Measurements from ENCODE around the gene THBS1. TPM values are rescaled to one million over a fixed set of nuclear protein-coding genes. Genes with fewer than 3 reads are reported as not detected.

THBS1 gene
- total RNA-seq, 1 donor from 2014 or later, result 337 TPM

- H3K36me3 Mint-ChIP-seq, result peaks cover 71% of the 10 kb centered on the region
Measured at GRCh38 chr15:39589193-39589814, 8.4 kb downstream of the THBS1 start.

GRCh38 chr15:39589815-39590644 lies 9.2 kb downstream of the THBS1 start:
- DNase-seq (ENCODE audit: low spot score in 2 of 2, unreplicated experiment in 2 of 2), result no peak
- TF ChIP-seq CTCF (IDR thresholded peaks at IDR 0.05; ENCODE audit: unreplicated experiment), result no peak
- Mint-ChIP-seq H3K4me3 (no peak overlapping the region), H3K9me3 (no peaks in the 10 kb centered on the region), H3K4me1 (no peaks in the 10 kb centered on the region), H3K27ac (no peak overlapping the region), H3K27me3 (ENCODE audit: low read depth) (no peaks in the 10 kb centered on the region), H3K36me3 (peaks cover 67% of the 10 kb centered on the region)

More at GRCh38 chr15:39589193-39589814, 8.4 kb downstream of the THBS1 start:
- Mint-ChIP-seq H3K27me3 (ENCODE audit: low read depth) (no peaks in the 10 kb centered on the region), H3K4me3 (no peak overlapping the region), H3K9me3 (no peaks in the 10 kb centered on the region), H3K4me1 (no peaks in the 10 kb centered on the region), H3K27ac (no peak overlapping the region)
- DNase-seq (ENCODE audit: low spot score in 2 of 2, unreplicated experiment in 2 of 2), result no peak
- no peak for TF ChIP-seq CTCF (IDR thresholded peaks at IDR 0.05; ENCODE audit: unreplicated experiment)

GRCh38 chr15:39591141-39591895 lies 10.4 kb downstream of the THBS1 start:
- Mint-ChIP-seq H3K9me3 (no peaks in the 10 kb centered on the region), H3K27me3 (ENCODE audit: low read depth) (no peaks in the 10 kb centered on the region), H3K27ac (no peak overlapping the region), H3K4me3 (no peak overlapping the region), H3K4me1 (peaks cover 2% of the 10 kb centered on the region), H3K36me3 (peaks cover 60% of the 10 kb centered on the region)
- TF ChIP-seq CTCF (IDR thresholded peaks at IDR 0.05; ENCODE audit: unreplicated experiment), result no peak
- DNase-seq (ENCODE audit: low spot score in 2 of 2, unreplicated experiment in 2 of 2), result no peak

- no peaks in the 10 kb centered on the region for H3K27me3 Mint-ChIP-seq (ENCODE audit: low read depth)
- H3K36me3 Mint-ChIP-seq, result peaks cover 58% of the 10 kb centered on the region
- TF ChIP-seq CTCF (IDR thresholded peaks at IDR 0.05; ENCODE audit: unreplicated experiment), result no peak
- H3K9me3 Mint-ChIP-seq, result no peaks in the 10 kb centered on the region
- no peak for DNase-seq (ENCODE audit: low spot score in 2 of 2, unreplicated experiment in 2 of 2)
- no peak overlapping the region for H3K4me3 Mint-ChIP-seq
- H3K4me1 Mint-ChIP-seq, result peaks cover 6% of the 10 kb centered on the region
- no peak overlapping the region for H3K27ac Mint-ChIP-seq
Measured at GRCh38 chr15:39591896-39592315, 11.0 kb downstream of the THBS1 start.

DNA sequence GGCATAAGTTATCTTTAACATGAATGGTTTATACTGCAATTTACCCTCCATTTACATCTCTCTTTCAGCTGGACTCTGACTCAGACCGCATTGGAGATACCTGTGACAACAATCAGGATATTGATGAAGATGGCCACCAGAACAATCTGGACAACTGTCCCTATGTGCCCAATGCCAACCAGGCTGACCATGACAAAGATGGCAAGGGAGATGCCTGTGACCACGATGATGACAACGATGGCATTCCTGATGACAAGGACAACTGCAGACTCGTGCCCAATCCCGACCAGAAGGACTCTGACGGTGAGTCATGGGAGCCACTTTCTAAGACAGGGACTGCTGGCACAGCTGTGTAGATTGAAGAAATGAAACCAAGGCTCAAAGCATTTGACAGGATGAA lies 11.6 kb downstream of the THBS1 start:
- no peak for TF ChIP-seq CTCF (IDR thresholded peaks at IDR 0.05; ENCODE audit: unreplicated experiment)
- no peak overlapping the region for H3K4me3 Mint-ChIP-seq
- peaks cover 57% of the 10 kb centered on the region for H3K36me3 Mint-ChIP-seq
- DNase-seq (ENCODE audit: low spot score in 2 of 2, unreplicated experiment in 2 of 2), result no peak
- H3K9me3 Mint-ChIP-seq, result no peaks in the 10 kb centered on the region
- peaks cover 6% of the 10 kb centered on the region for H3K4me1 Mint-ChIP-seq
- no peaks in the 10 kb centered on the region for H3K27me3 Mint-ChIP-seq (ENCODE audit: low read depth)
- H3K27ac Mint-ChIP-seq, result no peak overlapping the region
